Effector memory CD8-positive, alpha-beta T cell (primary cell): Measurements from ENCODE around the gene CATSPER4.
A peak's percentile ranks its signal among the peaks of the same experiment; 100 is the strongest.

ENCODE experiments used
- ATAC-seq: fragments of 150-1000 bp; cut with Tn5 transposase; replicated peaks from 2 replicates; pipeline ENCODE4 v1.10.0; 2021; ENCODE audit warnings: mild to moderate bottlenecking, moderate library complexity
- DNase-seq, 3 experiments: peaks; one replicate each; pipeline ENCODE4 v3.0.0; 2021
- H3K27ac Mint-ChIP-seq, 2 donors: one replicate each; pipeline ENCODE4 v1.8.0; 2022; ENCODE audit warnings: mild to moderate bottlenecking in 2 of 2, mixed read lengths in 2 of 2, moderate library complexity in 2 of 2
- H3K27me3 Mint-ChIP-seq, 2 donors: one replicate each; pipeline ENCODE4 v1.8.0; 2022; ENCODE audit warnings: mixed read lengths in 2 of 2
- H3K36me3 Mint-ChIP-seq: one replicate; pipeline ENCODE4 v1.8.0; 2022; ENCODE audit warnings: mild to moderate bottlenecking, moderate library complexity, mixed read lengths; ENCODE audit not compliant: insufficient read depth
- H3K4me1 Mint-ChIP-seq, 2 donors: one replicate each; pipeline ENCODE4 v1.8.0; 2022; ENCODE audit warnings: low read depth in 2 of 2, mixed read lengths in 2 of 2
- H3K4me3 Mint-ChIP-seq, 2 donors: one replicate each; pipeline ENCODE4 v1.8.0; 2022; ENCODE audit warnings: mild to moderate bottlenecking in 2 of 2, mixed read lengths in 2 of 2, moderate library complexity in 2 of 2
- H3K9me3 Mint-ChIP-seq, 2 donors: one replicate each; pipeline ENCODE4 v1.8.0; 2022; ENCODE audit warnings: mixed read lengths in 2 of 2

CATSPER4 gene

GRCh38 chr1:26189331-26189730, 1.1 kb upstream of the CATSPER4 start:
- H3K27ac Mint-ChIP-seq: peak overlapping the region in 1 of 2 donors; percentile 9
- ATAC-seq (no peak), DNase-seq (no peak)
- peaks cover 0 to 7% of the 10 kb centered on the region in 2 donors for H3K27me3 Mint-ChIP-seq
- H3K36me3 Mint-ChIP-seq: no peaks in the 10 kb centered on the region
- H3K4me1 Mint-ChIP-seq: peaks cover 4 to 7% of the 10 kb centered on the region in 2 donors
- H3K4me3 Mint-ChIP-seq: no peak overlapping the region
- H3K9me3 Mint-ChIP-seq: no peaks in the 10 kb centered on the region

- Mint-ChIP-seq H3K27me3 (peaks cover 0 to 7% of the 10 kb centered on the region in 2 donors), H3K4me3 (no peak overlapping the region), H3K4me1 (peaks cover 4 to 7% of the 10 kb centered on the region in 2 donors), H3K27ac (peak overlapping the region in 1 of 2 donors; percentile 9), H3K9me3 (no peaks in the 10 kb centered on the region), H3K36me3 (no peaks in the 10 kb centered on the region)
- ATAC-seq (no peak), DNase-seq (no peak)
Measured at GRCh38 chr1:26189751-26190275, 589 bp upstream of the CATSPER4 start.

- H3K27me3 Mint-ChIP-seq: peaks cover 0 to 7% of the 10 kb centered on the region in 2 donors
- no peaks in the 10 kb centered on the region for H3K36me3 Mint-ChIP-seq
- ATAC-seq (no peak), DNase-seq (no peak)
- H3K4me1 Mint-ChIP-seq: peaks cover 4 to 7% of the 10 kb centered on the region in 2 donors
- no peak overlapping the region for H3K4me3 Mint-ChIP-seq
- no peaks in the 10 kb centered on the region for H3K9me3 Mint-ChIP-seq
- no peak overlapping the region for H3K27ac Mint-ChIP-seq
Measured at GRCh38 chr1:26191739-26192138, 1.3 kb downstream of the CATSPER4 start.

GRCh38 chr1:26195805-26196204, 5.4 kb downstream of the CATSPER4 start:
- Mint-ChIP-seq H3K4me1 (peaks cover 11% of the 10 kb centered on the region in 2 donors), H3K36me3 (no peaks in the 10 kb centered on the region), H3K4me3 (no peak overlapping the region), H3K9me3 (no peaks in the 10 kb centered on the region), H3K27me3 (peaks cover 7 to 16% of the 10 kb centered on the region in 2 donors), H3K27ac (no peak overlapping the region)
- DNase-seq (no peak), ATAC-seq (no peak)

GRCh38 chr1:26197301-26197700, 6.9 kb downstream of the CATSPER4 start:
- no peaks in the 10 kb centered on the region for H3K9me3 Mint-ChIP-seq
- DNase-seq: no peak
- no peak overlapping the region for H3K27ac Mint-ChIP-seq
- H3K36me3 Mint-ChIP-seq: no peaks in the 10 kb centered on the region
- ATAC-seq: no peak
- peaks cover 4 to 19% of the 10 kb centered on the region in 2 donors for H3K4me1 Mint-ChIP-seq
- H3K4me3 Mint-ChIP-seq: no peak overlapping the region
- H3K27me3 Mint-ChIP-seq: peaks cover 0 to 16% of the 10 kb centered on the region in 2 donors

- Mint-ChIP-seq H3K27me3 (peaks cover 0 to 16% of the 10 kb centered on the region in 2 donors), H3K4me1 (peaks cover 4 to 22% of the 10 kb centered on the region in 2 donors), H3K27ac (no peak overlapping the region), H3K9me3 (no peaks in the 10 kb centered on the region), H3K36me3 (no peaks in the 10 kb centered on the region), H3K4me3 (no peak overlapping the region)
- ATAC-seq (no peak), DNase-seq (no peak)
Measured at GRCh38 chr1:26197813-26198212, 7.4 kb downstream of the CATSPER4 start.

- ATAC-seq (no peak), DNase-seq (no peak)
- Mint-ChIP-seq H3K27me3 (peaks cover 0 to 16% of the 10 kb centered on the region in 2 donors), H3K27ac (peak overlapping the region in 1 of 2 donors; percentile 88), H3K4me3 (no peak overlapping the region), H3K36me3 (no peaks in the 10 kb centered on the region), H3K9me3 (no peaks in the 10 kb centered on the region), H3K4me1 (peaks cover 4 to 27% of the 10 kb centered on the region in 2 donors)
Measured at GRCh38 chr1:26200413-26200812, 10.0 kb downstream of the CATSPER4 start.

GRCh38 chr1:26203642-26204318, 13.4 kb downstream of the CATSPER4 start:
- Mint-ChIP-seq H3K4me3 (no peak overlapping the region), H3K27ac (no peak overlapping the region), H3K9me3 (no peaks in the 10 kb centered on the region), H3K4me1 (peaks cover 4 to 27% of the 10 kb centered on the region in 2 donors), H3K36me3 (peaks cover 2% of the 10 kb centered on the region), H3K27me3 (no peaks in the 10 kb centered on the region)
- ATAC-seq: no peak
- DNase-seq: no peak

GRCh38 chr1:26210147-26210870, 19.9 kb downstream of the CATSPER4 start:
- no peak overlapping the region for H3K27ac Mint-ChIP-seq

GRCh38 chr1:26212726-26213125, 22.3 kb downstream of the CATSPER4 start:
- H3K36me3 Mint-ChIP-seq: no peaks in the 10 kb centered on the region
- H3K4me1 Mint-ChIP-seq: no peaks in the 10 kb centered on the region
- no peak overlapping the region for H3K27ac Mint-ChIP-seq
- ATAC-seq (no peak), DNase-seq (no peak)
- no peaks in the 10 kb centered on the region for H3K9me3 Mint-ChIP-seq
- peaks cover 9 to 11% of the 10 kb centered on the region in 2 donors for H3K27me3 Mint-ChIP-seq
- H3K4me3 Mint-ChIP-seq: no peak overlapping the region

More at GRCh38 chr1:26210147-26210870, 19.9 kb downstream of the CATSPER4 start:
- Mint-ChIP-seq H3K4me3 (no peak overlapping the region), H3K9me3 (no peaks in the 10 kb centered on the region), H3K27me3 (peaks cover 9 to 11% of the 10 kb centered on the region in 2 donors), H3K36me3 (peaks cover 2% of the 10 kb centered on the region), H3K4me1 (no peaks in the 10 kb centered on the region)
- DNase-seq (no peak), ATAC-seq (no peak)

- DNase-seq (no peak), ATAC-seq (no peak)
- Mint-ChIP-seq H3K27ac (no peak overlapping the region), H3K27me3 (peaks cover 9 to 11% of the 10 kb centered on the region in 2 donors), H3K9me3 (no peaks in the 10 kb centered on the region), H3K36me3 (no peaks in the 10 kb centered on the region), H3K4me3 (no peak overlapping the region), H3K4me1 (no peaks in the 10 kb centered on the region)
Measured at GRCh38 chr1:26213335-26213905, 23.0 kb downstream of the CATSPER4 start.

GRCh38 chr1:26215246-26215645, 24.8 kb downstream of the CATSPER4 start:
- Mint-ChIP-seq H3K27me3 (peaks cover 19 to 23% of the 10 kb centered on the region in 2 donors), H3K27ac (peak overlapping the region in 1 of 2 donors; percentile 29), H3K4me1 (no peaks in the 10 kb centered on the region), H3K4me3 (no peak overlapping the region), H3K9me3 (no peaks in the 10 kb centered on the region), H3K36me3 (no peaks in the 10 kb centered on the region)
- no peak for DNase-seq
- ATAC-seq: no peak

GRCh38 chr1:26218906-26219494, 28.6 kb downstream of the CATSPER4 start:
- H3K27me3 Mint-ChIP-seq: peaks cover 16 to 36% of the 10 kb centered on the region in 2 donors
- H3K36me3 Mint-ChIP-seq: no peaks in the 10 kb centered on the region
- no peaks in the 10 kb centered on the region for H3K9me3 Mint-ChIP-seq
- ATAC-seq (no peak), DNase-seq (no peak)
- H3K4me1 Mint-ChIP-seq: no peaks in the 10 kb centered on the region
- no peak overlapping the region for H3K4me3 Mint-ChIP-seq
- H3K27ac Mint-ChIP-seq: no peak overlapping the region
